Measurements from ENCODE around the gene DNASE2.

The DNASE2 gene

DNA sequence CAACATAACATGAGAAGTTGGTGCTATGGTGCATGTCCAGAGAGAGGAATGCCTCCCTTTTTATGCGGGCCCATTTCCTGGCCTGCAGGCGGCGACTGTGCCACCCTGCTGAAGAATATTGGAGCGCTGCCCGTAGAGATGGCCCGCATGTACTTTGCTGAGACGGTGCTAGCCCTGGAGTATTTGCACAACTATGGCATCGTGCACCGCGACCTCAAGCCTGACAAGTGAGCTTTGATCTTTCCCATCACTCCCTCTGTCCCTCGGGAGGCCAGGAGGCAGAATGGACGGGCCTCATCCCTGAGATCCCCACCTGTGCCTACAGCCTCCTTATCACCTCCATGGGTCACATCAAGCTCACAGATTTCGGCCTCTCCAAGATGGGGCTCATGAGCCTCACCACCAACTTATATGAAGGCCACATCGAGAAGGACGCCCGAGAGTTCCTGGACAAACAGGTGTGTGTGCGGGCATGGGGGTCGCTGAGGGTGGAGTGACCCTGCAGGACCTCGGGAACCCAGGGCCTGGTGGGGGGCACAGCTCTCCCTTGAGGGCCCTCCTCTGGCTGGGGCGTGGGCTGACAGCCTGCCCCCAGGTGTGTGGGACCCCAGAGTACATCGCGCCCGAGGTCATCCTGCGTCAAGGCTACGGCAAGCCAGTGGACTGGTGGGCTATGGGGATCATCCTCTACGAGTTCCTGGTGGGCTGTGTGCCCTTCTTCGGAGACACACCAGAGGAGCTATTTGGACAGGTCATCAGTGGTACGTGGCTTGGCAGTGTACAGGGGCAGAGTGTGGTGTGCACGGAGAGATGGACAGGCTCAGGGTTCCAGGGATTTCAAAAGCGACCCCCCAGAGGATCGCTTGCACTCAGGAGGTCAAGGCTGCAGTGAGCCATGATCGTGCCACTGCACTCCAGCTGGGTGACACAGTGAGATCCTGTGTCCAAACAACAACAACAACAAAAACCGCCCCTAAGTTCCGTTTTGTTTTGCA is 16.2 kb downstream of the DNASE2 start:
- WGBS (ENCODE audit: insufficient coverage), result 93% methylated on average over 28 of the region's 34 CpGs
- no peak overlapping the region for H3K27ac ChIP-seq (ENCODE audit: insufficient read depth in 1 of 2, low read depth in 1 of 2, low read length in 2 of 2, poor library complexity in 1 of 2, severe bottlenecking in 2 of 2)
- H3K4me3 ChIP-seq (ENCODE audit: control insufficient read depth in 1 of 7, extremely low read depth in 1 of 7, insufficient read depth in 4 of 7, low read depth in 2 of 7, low read length in 6 of 7), result no peak overlapping the region
- no peaks in the 10 kb centered on the region for H3K36me3 ChIP-seq (ENCODE audit: control insufficient read depth in 4 of 4, insufficient read depth in 4 of 4, low read length in 3 of 4)
- DNase-seq, result no peak
- H3K9me3 ChIP-seq (ENCODE audit: control extremely low read depth in 1 of 5, control insufficient read depth in 4 of 5, insufficient read depth in 2 of 5, low read depth in 1 of 5, low read length in 4 of 5), result no peaks in the 10 kb centered on the region
- ChIA-PET CTCF (interaction anchor here (0.7 to 3.4 kb wide), 5 partner anchors 16 to 100 kb away, joined by 3 to 17 read pairs (median 6); no protein-coding TSS in a partner anchor), POLR2A (interaction anchor here (0.6 kb wide), 1 partner anchor 166 kb away, joined by 4 read pairs; no protein-coding TSS in a partner anchor)
- peaks cover 0 to 12% (median 8%) of the 10 kb centered on the region in 4 experiments for H3K4me1 ChIP-seq (ENCODE audit: control extremely low read depth in 1 of 4, control insufficient read depth in 4 of 4, insufficient read depth in 4 of 4, low read length in 3 of 4)
- H3K27me3 ChIP-seq (replicated peaks in 2 of 5; ENCODE audit: control insufficient read depth in 4 of 5, insufficient read depth in 5 of 5, low read length in 4 of 5), result peaks cover 0 to 4% (median 0%) of the 10 kb centered on the region in 5 experiments

DNA sequence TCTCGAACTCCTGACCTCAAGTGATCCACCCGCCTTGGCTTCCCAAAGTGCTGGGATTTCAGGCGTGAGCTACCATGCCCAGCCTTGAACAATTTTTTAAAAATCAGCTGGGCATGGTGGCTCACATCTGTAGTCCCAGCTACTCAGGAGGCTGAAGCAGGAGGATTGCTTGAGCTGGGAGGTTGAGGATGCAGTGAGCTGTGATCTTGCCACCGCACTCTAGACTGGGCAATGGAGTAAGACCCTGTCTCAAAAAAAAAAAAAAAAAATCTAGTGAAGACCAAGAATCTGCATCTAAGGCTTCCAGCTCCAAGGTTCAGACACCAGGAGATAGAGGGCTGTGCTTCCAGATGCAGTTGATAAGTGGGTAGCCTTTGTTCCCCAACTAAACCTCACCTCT is 17.1 kb downstream of the DNASE2 start:
- ChIA-PET POLR2A (interaction anchor here (0.5 to 0.6 kb wide), 2 partner anchors 18 to 166 kb away, joined by 4 read pairs; no protein-coding TSS in a partner anchor), CTCF (interaction anchor here (0.7 to 3.4 kb wide), 5 partner anchors 15 to 101 kb away, joined by 3 to 17 read pairs (median 6); no protein-coding TSS in a partner anchor)
- Histone ChIP-seq H3K27ac (ENCODE audit: insufficient read depth in 1 of 2, low read depth in 1 of 2, low read length in 2 of 2, poor library complexity in 1 of 2, severe bottlenecking in 2 of 2) (no peak overlapping the region), H3K9me3 (ENCODE audit: control extremely low read depth in 1 of 5, control insufficient read depth in 4 of 5, insufficient read depth in 2 of 5, low read depth in 1 of 5, low read length in 4 of 5) (no peaks in the 10 kb centered on the region), H3K36me3 (ENCODE audit: control insufficient read depth in 4 of 4, insufficient read depth in 4 of 4, low read length in 3 of 4) (no peaks in the 10 kb centered on the region), H3K4me3 (ENCODE audit: control insufficient read depth in 1 of 7, extremely low read depth in 1 of 7, insufficient read depth in 4 of 7, low read depth in 2 of 7, low read length in 6 of 7) (no peak overlapping the region), H3K27me3 (replicated peaks in 2 of 5; ENCODE audit: control insufficient read depth in 4 of 5, insufficient read depth in 5 of 5, low read length in 4 of 5) (peaks cover 0 to 4% (median 0%) of the 10 kb centered on the region in 5 experiments), H3K4me1 (ENCODE audit: control extremely low read depth in 1 of 4, control insufficient read depth in 4 of 4, insufficient read depth in 4 of 4, low read length in 3 of 4) (peaks cover 0 to 12% (median 8%) of the 10 kb centered on the region in 4 experiments)
- WGBS (ENCODE audit: insufficient coverage), result 100% methylated on average over 3 of the region's 4 CpGs
- DNase-seq, result no peak

DNA sequence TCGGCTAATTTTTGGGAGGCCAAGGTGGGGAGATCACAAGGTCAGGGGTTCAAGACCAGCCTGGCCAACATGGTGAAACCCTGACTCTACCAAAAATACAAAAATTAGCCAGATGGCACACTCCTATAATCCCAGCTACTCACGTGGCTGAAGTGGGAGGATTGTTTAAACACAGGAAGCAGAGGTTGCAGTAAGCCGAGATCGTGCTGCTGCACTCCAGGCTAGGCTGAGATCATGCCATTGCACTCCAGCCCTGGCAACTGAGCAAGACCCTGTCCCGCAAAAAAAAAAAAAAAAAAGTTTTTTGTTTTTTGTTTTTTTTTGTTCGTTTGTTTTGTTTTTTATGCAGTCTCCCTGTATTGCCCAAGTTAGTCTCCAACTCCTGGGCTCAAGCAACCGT is 21.7 kb downstream of the DNASE2 start:
- ChIA-PET CTCF (no interaction called here), POLR2A (no interaction called here)
- Histone ChIP-seq H3K9me3 (ENCODE audit: control extremely low read depth in 1 of 5, control insufficient read depth in 4 of 5, insufficient read depth in 2 of 5, low read depth in 1 of 5, low read length in 4 of 5) (peaks cover 0 to 2% (median 0%) of the 10 kb centered on the region in 5 experiments), H3K36me3 (ENCODE audit: control insufficient read depth in 4 of 4, insufficient read depth in 4 of 4, low read length in 3 of 4) (peaks cover 0 to 2% (median 0%) of the 10 kb centered on the region in 4 experiments), H3K27me3 (replicated peaks in 2 of 5; ENCODE audit: control insufficient read depth in 4 of 5, insufficient read depth in 5 of 5, low read length in 4 of 5) (peaks cover 0 to 4% (median 0%) of the 10 kb centered on the region in 5 experiments), H3K4me3 (ENCODE audit: control insufficient read depth in 1 of 7, extremely low read depth in 1 of 7, insufficient read depth in 4 of 7, low read depth in 2 of 7, low read length in 6 of 7) (no peak overlapping the region), H3K27ac (ENCODE audit: insufficient read depth in 1 of 2, low read depth in 1 of 2, low read length in 2 of 2, poor library complexity in 1 of 2, severe bottlenecking in 2 of 2) (no peak overlapping the region), H3K4me1 (ENCODE audit: control extremely low read depth in 1 of 4, control insufficient read depth in 4 of 4, insufficient read depth in 4 of 4, low read length in 3 of 4) (no peaks in the 10 kb centered on the region)
- DNase-seq, result no peak
- 90% methylated on average over 1 of the region's 7 CpGs for WGBS (ENCODE audit: insufficient coverage)

DNA sequence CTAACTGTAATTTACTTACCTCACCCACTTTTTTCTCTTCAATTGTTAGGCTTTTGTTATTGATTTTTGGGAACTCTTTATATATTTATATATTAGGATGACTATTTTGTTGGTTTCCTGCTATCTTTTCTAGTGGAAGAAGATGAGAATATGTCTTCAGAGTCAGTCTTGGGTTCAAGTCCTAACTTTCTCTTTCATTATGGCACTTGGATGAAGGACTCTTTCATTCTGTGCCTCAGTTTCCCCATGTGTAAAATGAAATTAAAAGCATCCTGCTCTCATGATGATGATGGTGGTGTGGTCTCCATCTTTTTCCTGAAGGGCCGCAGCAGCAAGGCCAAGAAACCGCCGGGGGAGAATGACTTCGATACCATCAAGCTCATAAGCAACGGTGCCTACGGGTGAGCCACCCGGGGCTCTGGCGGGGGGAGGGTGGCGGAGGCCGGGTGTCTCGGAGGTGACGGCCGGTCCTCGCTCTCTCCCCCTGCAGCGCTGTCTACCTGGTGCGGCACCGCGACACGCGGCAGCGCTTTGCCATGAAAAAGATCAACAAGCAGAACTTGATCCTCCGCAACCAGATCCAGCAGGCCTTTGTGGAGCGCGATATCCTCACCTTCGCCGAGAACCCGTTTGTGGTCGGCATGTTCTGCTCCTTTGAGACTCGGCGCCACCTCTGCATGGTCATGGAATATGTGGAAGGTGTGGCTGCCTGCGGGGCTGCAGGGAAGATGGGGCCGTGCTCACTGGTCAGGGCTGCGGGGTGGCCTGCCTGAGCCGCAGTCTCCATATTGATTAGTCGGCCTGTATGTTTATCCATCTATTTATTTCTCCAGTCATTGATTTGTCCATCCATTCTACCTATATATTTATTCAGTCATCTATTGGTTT is 23.0 kb downstream of the DNASE2 start:
- POLR2A ChIA-PET, result no interaction called here
- CTCF ChIA-PET, result interaction anchor here (0.7 kb wide), 1 partner anchor 295 kb away, joined by 3 read pairs; no protein-coding TSS in a partner anchor
- no peak overlapping the region for H3K4me3 ChIP-seq (ENCODE audit: control insufficient read depth in 1 of 7, extremely low read depth in 1 of 7, insufficient read depth in 4 of 7, low read depth in 2 of 7, low read length in 6 of 7)
- no peak overlapping the region for H3K27ac ChIP-seq (ENCODE audit: insufficient read depth in 1 of 2, low read depth in 1 of 2, low read length in 2 of 2, poor library complexity in 1 of 2, severe bottlenecking in 2 of 2)
- 97% methylated on average over 34 of the region's 35 CpGs for WGBS (ENCODE audit: insufficient coverage)
- no peak for DNase-seq
- peaks cover 0 to 1% (median 0%) of the 10 kb centered on the region in 5 experiments for H3K27me3 ChIP-seq (replicated peaks in 2 of 5; ENCODE audit: control insufficient read depth in 4 of 5, insufficient read depth in 5 of 5, low read length in 4 of 5)
- H3K9me3 ChIP-seq (ENCODE audit: control extremely low read depth in 1 of 5, control insufficient read depth in 4 of 5, insufficient read depth in 2 of 5, low read depth in 1 of 5, low read length in 4 of 5), result peaks cover 0 to 2% (median 0%) of the 10 kb centered on the region in 5 experiments
- peaks cover 0 to 2% (median 0%) of the 10 kb centered on the region in 4 experiments for H3K36me3 ChIP-seq (ENCODE audit: control insufficient read depth in 4 of 4, insufficient read depth in 4 of 4, low read length in 3 of 4)
- H3K4me1 ChIP-seq (ENCODE audit: control extremely low read depth in 1 of 4, control insufficient read depth in 4 of 4, insufficient read depth in 4 of 4, low read length in 3 of 4), result no peaks in the 10 kb centered on the region

- no CpG with 5 or more reads among the region's 1 CpG for WGBS (ENCODE audit: insufficient coverage)
- no peaks in the 10 kb centered on the region for H3K4me1 ChIP-seq (ENCODE audit: control extremely low read depth in 1 of 4, control insufficient read depth in 4 of 4, insufficient read depth in 4 of 4, low read length in 3 of 4)
Observed at GRCh38 chr19:12856653-12857052, 24.6 kb downstream of the DNASE2 start.

More at GRCh38 chr19:12856653-12857052, 24.6 kb downstream of the DNASE2 start:
- Histone ChIP-seq H3K36me3 (ENCODE audit: control insufficient read depth in 4 of 4, insufficient read depth in 4 of 4, low read length in 3 of 4) (peaks cover 0 to 2% (median 0%) of the 10 kb centered on the region in 4 experiments), H3K27ac (ENCODE audit: insufficient read depth in 1 of 2, low read depth in 1 of 2, low read length in 2 of 2, poor library complexity in 1 of 2, severe bottlenecking in 2 of 2) (no peak overlapping the region), H3K9me3 (ENCODE audit: control extremely low read depth in 1 of 5, control insufficient read depth in 4 of 5, insufficient read depth in 2 of 5, low read depth in 1 of 5, low read length in 4 of 5) (peaks cover 0 to 2% (median 0%) of the 10 kb centered on the region in 5 experiments), H3K27me3 (replicated peaks in 2 of 5; ENCODE audit: control insufficient read depth in 4 of 5, insufficient read depth in 5 of 5, low read length in 4 of 5) (no peaks in the 10 kb centered on the region), H3K4me3 (ENCODE audit: control insufficient read depth in 1 of 7, extremely low read depth in 1 of 7, insufficient read depth in 4 of 7, low read depth in 2 of 7, low read length in 6 of 7) (no peak overlapping the region)
- ChIA-PET CTCF (interaction anchor here (0.9 kb wide), 1 partner anchor 9 kb away, joined by 4 read pairs; no protein-coding TSS in a partner anchor), POLR2A (interaction anchor here (0.6 kb wide), 2 partner anchors 21 to 1400 kb away, joined by 3 to 5 read pairs; no protein-coding TSS in a partner anchor)
- no peak for DNase-seq
